Measurements from ENCODE around the gene UGT2B10.
"Not testable (repeated sequence)": the region's sequence is repeated elsewhere in the genome, so short reads cannot be mapped to it uniquely, and the experiment has no call there.

Gene UGT2B10

GRCh38 chr4:68815617-68816409 lies at the start of gene UGT2B10:
Gene UGT2B10, plus strand, starts transcription at chr4:68815994. Its CDS starts 26 bp downstream, at chr4:68816020.
- not testable (repeated sequence) for DNase-seq

GRCh38 chr4:68771836-68772235 lies 44.0 kb upstream of the UGT2B10 start:
- DNase-seq = not testable (repeated sequence)

DNA sequence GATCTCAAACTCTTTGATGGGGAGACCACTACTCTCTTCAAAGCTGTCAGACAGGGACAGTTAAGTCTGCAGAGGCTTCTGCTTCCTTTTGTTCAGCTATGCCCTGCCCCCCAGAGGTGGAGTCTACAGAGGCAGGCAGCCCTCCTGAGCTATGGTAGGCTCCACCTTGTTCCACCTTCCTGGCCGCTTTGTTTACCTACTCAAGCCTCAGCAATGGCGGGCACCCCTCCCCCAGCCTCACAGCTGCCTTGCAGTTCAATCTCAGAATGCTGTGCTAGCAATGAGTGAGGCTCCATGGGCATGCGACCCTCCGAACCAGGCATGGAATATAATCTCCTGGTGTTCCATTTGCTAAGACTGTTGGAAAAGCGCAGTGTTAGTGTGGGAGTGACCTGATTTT lies 42.1 kb upstream of the UGT2B10 start:
- DNase-seq = no peak

DNA sequence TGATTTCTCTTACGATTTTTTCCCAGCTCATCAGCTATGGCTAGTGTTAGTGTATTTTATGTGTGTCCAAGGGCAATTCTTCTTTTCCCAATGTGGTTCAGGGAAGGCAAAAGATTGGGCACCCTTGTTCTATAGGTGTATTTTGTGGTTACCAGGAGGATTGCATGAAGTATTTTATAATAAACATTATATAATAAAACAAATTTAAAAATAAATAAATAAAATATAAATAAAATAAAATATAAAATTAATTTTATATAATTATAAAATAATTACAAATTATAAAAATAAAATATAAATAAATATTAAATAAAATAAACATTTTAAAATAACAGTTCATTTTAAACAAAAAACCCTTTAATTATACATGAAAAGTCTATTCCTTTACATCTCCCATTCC lies 35.6 kb upstream of the UGT2B10 start:
- no peak for DNase-seq

DNA sequence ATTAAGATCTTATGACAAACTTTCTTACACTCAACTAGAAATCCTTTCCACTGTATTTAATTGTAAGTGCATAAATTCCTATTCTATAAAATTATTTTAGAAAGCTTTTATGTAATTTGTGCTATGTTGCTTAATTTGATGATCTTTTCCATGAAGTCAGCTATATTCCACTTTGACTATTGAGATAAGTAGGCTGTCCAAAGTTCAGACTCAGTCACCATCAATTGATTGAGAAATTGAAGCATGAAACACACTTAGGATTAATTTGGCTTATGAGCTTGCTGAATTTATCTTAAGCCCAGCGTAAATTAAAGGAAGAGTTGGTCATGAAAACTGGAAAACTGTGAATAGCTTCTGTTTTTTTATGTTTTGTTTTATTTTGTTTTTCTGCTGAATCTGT lies 18.7 kb upstream of the UGT2B10 start:
- DNase-seq = no peak

GRCh38 chr4:68797618-68798017 lies 18.2 kb upstream of the UGT2B10 start:
- no peak for DNase-seq

- no peak for DNase-seq
These were observed 12.8 kb upstream of the UGT2B10 start for GRCh38 chr4:68803013-68803412.

DNA sequence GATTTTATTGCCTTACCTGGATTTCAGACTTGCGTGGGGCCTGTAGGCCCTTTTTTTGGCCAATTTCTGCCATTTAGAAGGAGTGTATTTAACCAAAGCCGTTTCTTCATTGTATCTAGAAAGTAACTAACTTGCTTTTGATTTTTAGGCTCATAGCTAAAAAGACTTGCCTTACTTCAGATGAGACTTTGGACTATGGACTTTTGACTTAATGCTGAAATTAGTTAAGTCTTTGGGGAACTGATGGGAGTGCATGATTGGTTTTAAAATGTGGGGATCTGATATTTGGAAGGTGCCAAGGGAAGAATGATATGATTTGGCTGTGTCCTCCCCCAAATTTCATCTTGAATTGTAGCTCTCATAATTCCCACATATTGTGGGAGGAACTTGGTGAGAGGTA lies 7.7 kb upstream of the UGT2B10 start:
- no peak for DNase-seq

- DNase-seq = no peak
These were observed 4.9 kb upstream of the UGT2B10 start for GRCh38 chr4:68810919-68811318.

- not testable (repeated sequence) for DNase-seq
These were observed 844 bp downstream of the UGT2B10 start for GRCh38 chr4:68816410-68817265.

DNA sequence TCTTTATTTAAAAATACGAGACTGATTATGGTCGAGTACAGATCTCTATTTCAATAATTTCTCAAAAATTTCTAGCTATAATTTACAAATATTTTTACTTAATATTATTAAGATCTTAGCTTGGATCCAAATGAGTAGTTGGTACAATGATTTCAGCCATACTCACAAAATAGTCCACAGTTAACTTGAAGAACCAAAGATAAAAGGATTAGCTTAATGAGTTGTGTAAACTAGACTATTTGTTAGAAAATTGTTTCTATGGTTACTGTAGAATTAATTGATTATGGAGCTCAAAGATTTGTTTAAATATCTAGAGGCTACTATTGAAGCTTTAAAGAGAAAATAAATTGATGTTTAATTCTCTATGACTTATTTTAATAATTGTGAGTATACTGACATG lies 1.6 kb downstream of the UGT2B10 start:
- DNase-seq = no peak

- not testable (repeated sequence) for DNase-seq
These were observed 2.3 kb downstream of the UGT2B10 start for GRCh38 chr4:68818030-68818462.

DNA sequence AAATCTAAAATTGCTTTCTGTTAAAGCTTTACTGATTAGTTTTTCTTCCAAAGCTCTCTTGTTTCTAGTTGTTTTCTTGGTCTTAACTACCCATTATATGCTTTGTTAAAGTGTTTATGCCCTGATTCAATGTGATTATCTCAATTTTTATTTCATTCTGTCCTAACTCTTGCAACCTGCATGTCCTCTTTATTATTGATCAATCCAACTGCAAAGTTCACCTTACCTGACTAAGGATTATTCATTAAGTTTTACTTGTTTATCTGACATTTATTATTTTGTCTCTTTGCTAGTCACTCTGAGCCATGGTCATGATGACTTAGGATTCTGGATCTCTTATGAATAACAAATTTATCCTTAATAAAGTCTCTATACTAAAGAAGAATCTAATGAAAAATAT lies 15.8 kb downstream of the UGT2B10 start:
- no peak for DNase-seq

DNA sequence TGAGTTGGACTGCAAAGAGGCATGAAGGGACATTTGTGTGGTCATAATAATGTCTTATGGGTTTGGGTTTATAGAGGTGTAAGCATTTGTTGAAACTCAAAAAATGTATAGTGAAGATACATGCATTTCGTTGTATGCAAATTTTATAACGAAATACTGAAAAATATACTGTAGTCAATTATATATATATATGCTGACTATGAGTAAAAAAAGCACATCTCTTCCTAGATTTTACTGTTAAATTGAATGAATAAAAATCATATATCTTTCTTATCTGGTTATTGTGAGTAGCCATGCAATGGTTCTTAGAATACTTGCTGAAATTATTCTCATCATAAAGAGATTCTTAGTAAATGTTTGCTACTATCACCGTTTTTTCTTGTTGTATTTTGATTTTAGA lies 34.5 kb downstream of the UGT2B10 start:
- no peak for DNase-seq

DNA sequence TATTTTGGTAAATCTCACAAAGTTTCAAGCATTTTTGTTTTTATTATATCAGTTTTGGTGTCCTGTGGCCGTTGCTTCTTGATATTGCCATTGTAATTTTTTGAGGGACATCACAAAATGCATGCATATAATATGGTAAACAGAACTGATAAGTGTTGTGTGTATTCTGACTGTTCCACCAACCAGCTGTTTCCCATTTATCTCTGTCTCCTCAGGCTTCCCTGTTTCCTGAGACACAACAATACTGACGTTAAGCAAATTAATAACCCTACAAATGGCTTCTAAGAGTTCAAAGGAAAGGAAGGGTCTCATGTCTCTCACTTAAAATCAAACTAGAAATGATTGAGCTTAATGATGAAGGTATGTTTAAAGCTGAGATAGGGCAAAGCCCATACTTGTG lies 40.0 kb downstream of the UGT2B10 start:
- DNase-seq = no peak

- DNase-seq = no peak
These were observed 42.2 kb downstream of the UGT2B10 start for GRCh38 chr4:68858039-68858438.

DNA sequence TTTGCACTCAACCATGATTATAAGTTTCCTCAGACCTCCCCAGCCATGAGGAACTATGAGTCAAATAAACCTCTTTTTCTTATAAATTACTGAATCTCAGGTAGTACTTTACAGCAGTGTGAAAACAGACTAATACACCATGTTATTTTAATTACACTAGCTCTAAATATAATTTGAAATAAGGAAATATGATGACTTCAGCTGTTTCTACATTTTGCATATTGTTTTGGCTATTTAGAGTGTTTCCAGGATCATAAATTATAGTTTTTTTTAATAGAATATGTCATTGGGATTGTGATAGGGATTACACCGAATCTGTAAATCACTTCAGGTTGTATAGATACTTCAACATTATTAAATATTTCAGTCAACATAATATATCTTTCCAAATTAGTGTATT lies 43.9 kb downstream of the UGT2B10 start:
- no peak for DNase-seq

DNA sequence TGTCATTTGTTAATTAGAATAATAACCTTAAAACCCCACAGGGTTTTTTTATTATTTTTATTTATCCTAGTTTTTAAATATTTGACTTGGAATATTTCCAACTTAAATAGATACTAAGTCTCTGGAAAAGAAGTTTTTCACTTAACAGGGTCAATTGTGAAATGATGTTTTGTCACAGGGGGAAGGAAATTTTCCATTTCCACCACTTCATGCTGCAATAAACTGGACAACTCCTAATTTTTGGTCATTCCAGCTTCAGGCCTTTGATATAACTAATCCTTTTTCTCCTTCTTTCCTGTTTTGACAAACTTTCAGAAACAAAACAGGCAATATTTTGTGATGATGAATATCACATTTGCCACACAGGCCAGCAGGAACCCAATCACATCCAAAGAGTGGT lies 45.3 kb downstream of the UGT2B10 start:
- no peak for DNase-seq

DNA sequence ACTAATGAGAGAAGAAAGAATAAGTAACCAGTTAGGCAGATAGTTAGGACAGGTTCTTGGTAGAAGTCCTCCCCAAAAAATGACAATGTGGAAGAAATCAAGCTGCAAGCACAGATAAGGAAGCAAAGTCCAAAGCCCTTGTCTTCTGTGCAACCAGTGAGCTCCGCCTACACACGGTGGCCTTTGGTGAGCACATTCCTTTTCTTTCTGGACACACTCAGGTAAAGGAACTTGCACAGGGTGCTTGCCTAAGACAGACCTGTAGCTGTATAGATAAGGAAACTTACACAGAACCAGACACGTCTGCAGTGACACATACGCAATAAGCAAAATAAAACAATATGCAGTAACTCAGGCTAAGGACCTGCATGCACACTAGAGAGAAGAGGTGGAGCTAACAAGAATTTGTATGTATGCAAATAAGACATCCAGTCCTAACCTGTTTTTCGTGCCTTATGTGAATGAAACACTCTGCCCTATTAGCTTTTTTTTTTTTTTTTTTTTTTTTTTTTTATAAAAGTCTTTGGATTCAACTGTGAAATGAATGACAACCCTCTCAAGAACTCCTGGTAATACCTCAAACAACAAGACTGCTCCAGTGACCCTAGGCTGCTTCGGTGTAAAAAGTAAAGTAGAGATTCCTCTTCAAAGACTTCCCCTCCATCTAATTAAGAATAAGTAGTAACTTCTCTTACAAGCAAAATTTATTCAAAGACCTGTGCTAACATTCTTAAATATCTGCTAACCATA lies 48.8 kb downstream of the UGT2B10 start:
- no peak for DNase-seq

DNA sequence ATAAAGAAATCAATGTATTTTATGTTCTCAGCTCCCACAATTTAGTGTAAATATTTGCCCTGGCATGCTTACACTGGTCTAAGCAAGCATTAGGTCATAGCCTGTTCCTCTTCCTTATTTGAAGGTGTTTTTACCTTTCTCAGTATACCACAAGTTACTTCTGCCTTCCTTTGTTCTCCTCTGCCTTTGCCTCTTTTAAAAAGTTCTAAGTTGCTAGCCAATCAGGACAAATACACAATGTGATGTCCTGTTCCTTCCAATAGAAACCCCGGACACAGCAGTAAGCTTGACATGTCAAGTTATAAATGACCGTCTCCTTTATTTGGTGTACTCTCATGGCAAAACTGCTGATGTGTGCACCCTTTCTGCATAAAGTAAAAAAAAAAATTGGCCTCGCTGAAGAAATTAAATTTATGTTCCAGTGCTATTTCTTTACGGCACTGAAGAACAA lies 49.4 kb downstream of the UGT2B10 start:
- DNase-seq = no peak

DNA sequence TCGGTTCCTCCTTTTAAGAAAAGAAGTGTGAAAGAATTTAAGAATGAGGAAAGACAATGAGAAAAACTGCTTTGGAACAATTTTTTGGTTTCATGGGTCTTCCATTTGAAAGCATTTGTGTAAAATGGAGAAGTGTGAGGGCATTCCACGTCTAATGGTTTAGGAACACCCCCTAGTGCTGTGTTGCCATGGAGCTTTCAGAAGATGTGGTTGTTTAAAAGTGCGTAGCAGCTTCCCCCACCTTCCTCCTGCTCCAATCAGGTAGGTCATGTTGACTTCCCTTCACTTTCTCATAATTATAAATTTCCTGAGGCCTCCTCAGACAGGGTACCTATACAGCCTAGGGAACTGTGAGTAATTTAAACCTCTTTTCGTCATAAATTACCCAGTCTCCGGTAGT lies 50.0 kb downstream of the UGT2B10 start:
- DNase-seq = no peak

DNA sequence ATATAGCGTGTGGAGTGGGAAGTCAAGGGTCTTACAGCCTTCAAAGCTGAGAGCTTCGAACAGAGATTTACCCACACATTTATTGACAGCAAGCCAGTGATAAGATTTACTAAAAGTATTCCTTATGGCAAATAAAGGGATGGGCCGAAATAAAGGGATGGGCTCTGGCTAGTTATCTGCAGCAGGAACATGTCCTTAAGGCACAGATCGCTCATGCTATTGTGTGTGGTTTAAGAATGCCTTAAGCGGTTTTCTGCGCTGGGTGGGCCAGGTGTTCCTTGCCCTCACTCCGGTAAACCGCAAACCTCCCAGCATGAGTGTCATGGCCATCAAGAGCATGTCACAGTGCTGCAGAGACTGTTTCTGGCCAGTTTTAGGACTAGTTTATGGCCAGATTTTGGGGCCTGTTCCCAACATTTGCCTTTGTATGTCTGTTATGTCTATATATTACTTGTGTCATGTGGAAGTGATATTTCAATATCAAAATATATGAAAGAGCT lies 53.5 kb downstream of the UGT2B10 start:
- DNase-seq = no peak
